Prostate gland (tissue), 2 donors: ENCODE measurements around the gene PVR.

Source experiments
- CTCF ChIP-seq, 4 experiments: fragments of 200-600 bp in 2 of 4; fragments of 450-650 bp in 2 of 4; sonication (generic) in 2 of 4; IDR thresholded peaks; 1 replicate in 3 of 4; 2 replicates in 1 of 4; pipeline ENCODE4 v1.5.1; 2016 to 2019; ENCODE audit warnings: antibody characterized with exemption in 4 of 4, mild to moderate bottlenecking in 2 of 4, moderate library complexity in 2 of 4
- POLR2A ChIP-seq: fragments of 450-650 bp; IDR thresholded peaks from one replicate; pipeline ENCODE4 v1.6.1; 2016; ENCODE audit warnings: antibody characterized with exemption, mild to moderate bottlenecking

- TF ChIP-seq CTCF (IDR thresholded peaks at IDR 0.05) = no peak
- no peak for TF ChIP-seq POLR2A
These were observed 20.6 kb upstream of the PVR start for GRCh38 chr19:44623080-44623479.
